Neural progenitor cell (in vitro differentiated cells): Measurements from ENCODE around the gene LIPG. TPM values are rescaled to one million over a fixed set of nuclear protein-coding genes. Genes with fewer than 3 reads are reported as not detected.
A peak's percentile ranks its signal among the peaks of the same experiment; 100 is the strongest.

Experiments used
- DNase-seq: peaks from one replicate; pipeline ENCODE4 v3.0.0-alpha.2; 2016; ENCODE audit warnings: low spot score
- H2AFZ ChIP-seq: fragments of 200-600 bp; sonication (generic); replicated peaks from 2 replicates; pipeline ENCODE4 v1.6.1; 2016; ENCODE audit warnings: antibody characterized with exemption
- H3F3A ChIP-seq: fragments of 200-600 bp; sonication (generic); 2 replicates; pipeline ENCODE4 v1.6.1; 2016; ENCODE audit warnings: antibody characterized with exemption, low read depth
- H3K27ac ChIP-seq: fragments of 200-600 bp; sonication (generic); 2 replicates; pipeline ENCODE4 v1.5.1; 2016; ENCODE audit warnings: mild to moderate bottlenecking
- H3K27me3 ChIP-seq: fragments of 200-600 bp; sonication (generic); 2 replicates; pipeline ENCODE4 v1.6.1; 2016; ENCODE audit warnings: mild to moderate bottlenecking, moderate library complexity
- H3K36me3 ChIP-seq: fragments of 200-600 bp; sonication (generic); 2 replicates; pipeline ENCODE4 v1.5.1; 2016
- H3K4me1 ChIP-seq: fragments of 200-600 bp; sonication (generic); 2 replicates; pipeline ENCODE4 v1.6.1; 2016; ENCODE audit warnings: mixed run types
- H3K4me2 ChIP-seq: fragments of 200-600 bp; sonication (generic); 2 replicates; pipeline ENCODE4 v1.6.1; 2016
- H3K4me3 ChIP-seq: fragments of 200-600 bp; sonication (generic); 2 replicates; pipeline ENCODE4 v1.5.1; 2016
- H3K79me2 ChIP-seq: fragments of 200-600 bp; sonication (generic); 2 replicates; pipeline ENCODE4 v1.6.1; 2016; ENCODE audit warnings: low read depth
- H3K9ac ChIP-seq: fragments of 200-600 bp; sonication (generic); 2 replicates; pipeline ENCODE4 v1.6.1; 2016
- H3K9me3 ChIP-seq: fragments of 200-600 bp; sonication (generic); 2 replicates; pipeline ENCODE4 v1.5.1; 2016; ENCODE audit warnings: low read depth
- H4K20me1 ChIP-seq: fragments of 200-600 bp; sonication (generic); 2 replicates; pipeline ENCODE4 v1.6.1; 2016; ENCODE audit warnings: low read depth
- H3K27ac Mint-ChIP-seq: 3 replicates; pipeline ENCODE4 v1.8.0; 2021; ENCODE audit warnings: mixed read lengths
- H3K27me3 Mint-ChIP-seq: 2 replicates; pipeline ENCODE4 v1.8.0; 2022; ENCODE audit warnings: low read depth, mild to moderate bottlenecking, inconsistent platforms, moderate library complexity, mixed read lengths; ENCODE audit not compliant: insufficient read depth
- H3K36me3 Mint-ChIP-seq: 3 replicates; pipeline ENCODE4 v1.8.0; 2021; ENCODE audit warnings: mixed read lengths
- H3K4me1 Mint-ChIP-seq: 3 replicates; pipeline ENCODE4 v1.8.0; 2021; ENCODE audit warnings: mixed read lengths
- H3K4me3 Mint-ChIP-seq: 3 replicates; pipeline ENCODE4 v1.8.0; 2021; ENCODE audit warnings: mild to moderate bottlenecking, moderate library complexity, mixed read lengths
- H3K9me3 Mint-ChIP-seq: 3 replicates; pipeline ENCODE4 v1.8.0; 2020; ENCODE audit warnings: mixed read lengths
- CTCF ChIP-seq: fragments of 200-600 bp; sonication (generic); IDR thresholded peaks from 2 replicates; pipeline ENCODE4 v1.5.1; 2017; ENCODE audit warnings: antibody characterized with exemption, mild to moderate bottlenecking
- EZH2 ChIP-seq: fragments of 200-600 bp; sonication (generic); IDR thresholded peaks from 2 replicates; pipeline ENCODE4 v1.6.1; 2017; ENCODE audit warnings: antibody characterized with exemption, mild to moderate bottlenecking, moderate library complexity
- EZH2phosphoT487 ChIP-seq: fragments of 200-600 bp; sonication (generic); IDR thresholded peaks from 2 replicates; pipeline ENCODE4 v1.6.1; 2017; ENCODE audit warnings: antibody characterized with exemption
- total RNA-seq: library from RNA; depleted of rRNA; stranded (reverse); fragments of >200 nt; gene quantifications from 2 replicates; pipeline ENCODE4 v1.2.3, GENCODE V29; 2015; ENCODE audit warnings: low replicate concordance

Gene LIPG
- total RNA-seq, 1 donor from 2014 or later: 3.7 TPM

GRCh38 chr18:49608366-49609255 lies 46.8 kb downstream of the LIPG start:
- Histone ChIP-seq H3K27ac (peak overlapping the region; percentile 27), H3K4me3 (no peak overlapping the region), H3F3A (peaks cover 37% of the 10 kb centered on the region), H3K79me2 (no peaks in the 10 kb centered on the region), H3K36me3 (no peaks in the 10 kb centered on the region), H3K27me3 (no peaks in the 10 kb centered on the region), H4K20me1 (no peaks in the 10 kb centered on the region), H3K9ac (no peak overlapping the region), H3K4me2 (peak overlapping the region; percentile 54), H3K9me3 (no peaks in the 10 kb centered on the region), H2AFZ (no peak overlapping the region), H3K4me1 (peaks cover 48% of the 10 kb centered on the region)
- Mint-ChIP-seq H3K9me3 (peaks cover 17% of the 10 kb centered on the region), H3K27me3 (peaks cover 7% of the 10 kb centered on the region), H3K4me3 (peak overlapping the region; percentile 3), H3K36me3 (peaks cover 2% of the 10 kb centered on the region), H3K27ac (peak overlapping the region; percentile 85), H3K4me1 (peaks cover 51% of the 10 kb centered on the region)
- TF ChIP-seq EZH2phosphoT487: no peak
- TF ChIP-seq EZH2: no peak
- TF ChIP-seq CTCF: no peak
- peak; percentile 74 for DNase-seq

GRCh38 chr18:49609256-49610021 lies 47.6 kb downstream of the LIPG start:
- Histone ChIP-seq H3K4me2 (no peak overlapping the region), H3K4me1 (peaks cover 56% of the 10 kb centered on the region), H3K9ac (no peak overlapping the region), H2AFZ (no peak overlapping the region), H3K4me3 (no peak overlapping the region), H4K20me1 (no peaks in the 10 kb centered on the region), H3K27me3 (no peaks in the 10 kb centered on the region), H3K79me2 (no peaks in the 10 kb centered on the region), H3K27ac (no peak overlapping the region), H3K9me3 (no peaks in the 10 kb centered on the region), H3K36me3 (no peaks in the 10 kb centered on the region), H3F3A (peaks cover 45% of the 10 kb centered on the region)
- Mint-ChIP-seq H3K4me1 (peaks cover 60% of the 10 kb centered on the region), H3K27ac (peak overlapping the region; percentile 25), H3K4me3 (no peak overlapping the region), H3K9me3 (peaks cover 13% of the 10 kb centered on the region), H3K36me3 (peaks cover 2% of the 10 kb centered on the region), H3K27me3 (peaks cover 12% of the 10 kb centered on the region)
- no peak for DNase-seq
- TF ChIP-seq EZH2 (no peak), EZH2phosphoT487 (no peak), CTCF (no peak)

GRCh38 chr18:49610022-49610445 lies 48.2 kb downstream of the LIPG start:
- TF ChIP-seq CTCF (no peak), EZH2 (no peak), EZH2phosphoT487 (no peak)
- peaks cover 64% of the 10 kb centered on the region for H3K4me1 Mint-ChIP-seq
- H3K9me3 Mint-ChIP-seq: peaks cover 10% of the 10 kb centered on the region
- no peak for DNase-seq
- no peak overlapping the region for H3K4me2 ChIP-seq
- H3K4me3 Mint-ChIP-seq: no peak overlapping the region
- H3K79me2 ChIP-seq: no peaks in the 10 kb centered on the region
- H3K36me3 Mint-ChIP-seq: no peaks in the 10 kb centered on the region
- H3K4me3 ChIP-seq: no peak overlapping the region
- no peaks in the 10 kb centered on the region for H4K20me1 ChIP-seq
- peaks cover 15% of the 10 kb centered on the region for H3K27me3 Mint-ChIP-seq
- H3K4me1 ChIP-seq: peaks cover 56% of the 10 kb centered on the region
- H3K27ac Mint-ChIP-seq: no peak overlapping the region
- H3K36me3 ChIP-seq: no peaks in the 10 kb centered on the region
- no peaks in the 10 kb centered on the region for H3K27me3 ChIP-seq
- no peak overlapping the region for H2AFZ ChIP-seq
- no peak overlapping the region for H3K9ac ChIP-seq
- H3K27ac ChIP-seq: no peak overlapping the region
- H3K9me3 ChIP-seq: no peaks in the 10 kb centered on the region
- H3F3A ChIP-seq: peaks cover 46% of the 10 kb centered on the region
